Inflammatory macrophage treated with lipopolysaccharide for 4 hours (primary cell): ENCODE results near the gene OR10A2.
A peak's percentile ranks its signal among the peaks of the same experiment; 100 is the strongest.
"Not testable (repeated sequence)": the region's sequence is repeated elsewhere in the genome, so short reads cannot be mapped to it uniquely, and the experiment has no call there.

Source experiments
- DNase-seq: peaks from one replicate; pipeline ENCODE4 v3.0.0-alpha.2; 2020

OR10A2 gene

DNA sequence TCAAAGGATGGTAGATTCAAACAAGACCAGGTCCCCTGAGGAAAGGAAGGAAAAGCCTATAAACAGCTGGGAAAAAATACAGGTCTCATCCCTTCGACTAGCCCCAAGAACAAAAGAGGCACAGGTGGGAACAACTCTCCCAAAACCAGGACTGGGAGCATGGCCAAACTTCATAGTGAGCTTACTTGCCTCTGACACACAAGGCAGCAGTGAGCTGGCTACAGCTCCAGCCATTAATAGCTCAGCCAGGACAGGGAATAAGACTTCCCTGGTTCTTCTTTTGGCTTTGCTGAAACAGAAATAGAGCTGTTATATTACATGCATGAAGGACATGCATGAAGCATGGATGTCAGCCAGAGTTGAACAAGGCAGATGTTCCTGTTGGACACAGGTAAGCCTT lies at the start of gene OR10A2:
TSS of gene OR10A2 (plus strand) at position 97 of the 400 bp plus-strand sequence. CDS start 6,698 bp downstream, outside the sequence.
- no peak for DNase-seq

GRCh38 chr11:6813656-6814055 lies 49.2 kb upstream of the OR10A2 start:
- no peak for DNase-seq

GRCh38 chr11:6817694-6818093 lies 45.2 kb upstream of the OR10A2 start:
- DNase-seq, result no peak

- DNase-seq, result no peak
These were observed 43.9 kb upstream of the OR10A2 start for GRCh38 chr11:6818967-6819366.

DNA sequence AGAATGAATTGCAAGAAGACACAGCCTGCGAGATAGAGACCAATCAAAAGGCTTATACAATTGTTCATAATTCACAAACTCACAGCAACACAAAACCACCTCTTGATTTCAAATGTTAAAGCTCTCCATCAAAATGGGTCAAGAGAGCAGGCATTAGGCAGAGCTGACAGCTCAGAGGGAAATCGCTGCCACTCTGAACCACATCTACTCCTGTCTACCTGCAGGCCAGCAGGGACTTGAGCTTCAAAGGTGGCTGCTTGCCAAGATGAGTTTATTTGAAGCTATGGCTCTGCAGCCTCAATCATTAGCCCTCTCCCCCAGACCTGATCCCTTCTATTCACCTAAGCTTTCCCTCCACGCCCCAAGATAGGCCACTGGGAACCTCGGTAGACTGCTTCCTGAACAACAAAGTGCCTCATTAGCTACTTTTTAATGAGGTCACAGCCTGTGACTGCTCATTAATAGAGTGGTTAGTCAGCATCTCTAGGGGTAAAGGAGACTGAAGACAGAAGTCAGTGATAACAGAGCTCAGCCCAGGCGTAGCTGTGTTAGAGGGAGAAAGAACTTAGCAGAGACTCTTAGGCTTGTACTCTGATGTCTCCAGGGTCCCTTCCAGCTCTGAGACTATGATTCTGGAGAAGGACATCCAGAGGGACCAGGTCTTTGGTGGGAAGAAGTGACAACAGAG lies 38.6 kb upstream of the OR10A2 start:
- no peak for DNase-seq

DNA sequence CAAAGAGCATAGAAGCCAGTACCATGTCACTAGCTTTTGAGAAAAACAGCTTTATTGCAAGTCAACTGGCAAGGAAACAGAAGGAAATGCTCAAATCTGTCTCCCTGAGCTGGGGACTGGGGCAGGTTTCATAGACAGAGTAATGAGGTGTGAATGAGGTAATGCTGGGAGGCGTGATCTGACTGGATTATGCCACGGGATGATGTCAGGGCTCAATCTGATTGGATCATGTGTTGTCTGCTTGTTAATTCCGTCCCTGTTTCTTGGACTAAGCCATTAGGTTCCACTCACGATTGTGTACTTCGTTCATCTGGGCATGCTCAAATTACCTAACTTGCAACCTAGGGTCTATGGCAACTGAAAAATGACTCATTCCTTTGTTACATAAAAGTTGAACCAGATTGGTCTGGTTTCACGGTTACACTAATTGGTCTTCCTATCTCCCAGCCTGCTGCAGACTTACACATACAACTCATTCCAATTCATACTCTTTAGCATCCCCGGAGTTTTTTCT lies 37.6 kb upstream of the OR10A2 start:
- DNase-seq, result no peak

GRCh38 chr11:6828103-6828502 lies 34.8 kb upstream of the OR10A2 start:
- DNase-seq, result no peak

DNA sequence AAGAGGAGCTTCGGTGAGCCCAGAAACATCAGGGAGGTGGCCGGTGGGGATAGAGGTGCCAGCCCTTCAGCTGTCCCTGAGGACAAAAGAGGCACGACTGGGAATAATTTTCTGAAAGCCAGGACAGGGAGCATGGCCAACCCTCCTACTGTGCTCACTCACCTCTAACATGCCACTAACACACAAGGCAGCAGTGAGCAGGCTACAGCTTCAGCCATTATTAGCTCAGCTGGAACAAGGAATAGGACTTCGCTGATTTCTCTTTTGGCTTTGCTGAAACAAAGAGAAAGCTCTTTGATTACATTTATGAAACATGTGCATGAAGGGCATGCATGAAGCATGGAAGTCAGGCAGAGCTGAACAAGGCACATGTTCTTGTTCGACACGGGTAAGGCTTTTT lies 29.5 kb upstream of the OR10A2 start:
- no peak for DNase-seq

DNA sequence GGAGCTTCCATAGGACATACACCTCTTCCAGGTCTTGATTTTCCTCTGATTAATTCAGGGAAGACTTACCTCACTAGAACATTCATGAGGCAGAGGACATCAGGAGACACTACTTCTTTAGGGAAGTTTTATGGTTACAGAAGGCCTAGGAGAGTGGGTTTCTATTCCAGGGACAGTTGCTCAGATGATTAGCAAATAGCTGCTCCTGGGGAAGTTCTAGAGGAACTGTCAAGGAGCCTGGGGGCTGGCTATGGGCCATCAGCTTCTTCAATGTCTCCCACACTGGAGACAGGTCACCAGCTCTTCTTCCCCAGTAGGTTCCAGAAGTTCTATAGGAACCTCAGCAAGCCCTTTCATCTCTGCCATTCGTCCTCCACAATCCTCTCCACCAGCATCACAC lies 28.8 kb upstream of the OR10A2 start:
- DNase-seq, result peak; percentile 48

GRCh38 chr11:6841694-6842093 lies 21.2 kb upstream of the OR10A2 start:
- no peak for DNase-seq

GRCh38 chr11:6843670-6844069 lies 19.2 kb upstream of the OR10A2 start:
- DNase-seq, result no peak

DNA sequence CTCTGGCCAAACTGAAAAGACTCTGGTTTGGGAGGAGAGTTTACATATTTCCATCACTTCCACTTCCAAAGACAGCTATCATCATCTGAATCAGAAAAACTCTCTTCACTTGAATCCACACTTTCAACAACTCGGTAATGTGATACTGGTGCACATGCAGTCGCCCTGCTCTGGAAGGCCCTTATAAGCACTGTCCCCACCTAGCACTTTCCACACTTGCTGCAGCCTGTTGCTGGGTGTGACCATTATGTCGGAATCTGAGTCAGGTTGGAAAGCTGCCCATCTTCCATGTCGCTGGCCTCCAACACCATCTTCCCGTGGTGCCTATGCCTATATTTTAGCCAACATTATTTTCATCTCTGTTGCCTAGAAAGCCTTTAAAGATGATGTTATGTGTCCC lies 18.5 kb upstream of the OR10A2 start:
- DNase-seq, result no peak

GRCh38 chr11:6845383-6845782 lies 17.5 kb upstream of the OR10A2 start, which contains the start of gene OR10A5:
TSS of gene OR10A5 (plus strand) at chr11:6845683. CDS start at chr11:6845683, 0 bp downstream.
- no peak for DNase-seq

DNA sequence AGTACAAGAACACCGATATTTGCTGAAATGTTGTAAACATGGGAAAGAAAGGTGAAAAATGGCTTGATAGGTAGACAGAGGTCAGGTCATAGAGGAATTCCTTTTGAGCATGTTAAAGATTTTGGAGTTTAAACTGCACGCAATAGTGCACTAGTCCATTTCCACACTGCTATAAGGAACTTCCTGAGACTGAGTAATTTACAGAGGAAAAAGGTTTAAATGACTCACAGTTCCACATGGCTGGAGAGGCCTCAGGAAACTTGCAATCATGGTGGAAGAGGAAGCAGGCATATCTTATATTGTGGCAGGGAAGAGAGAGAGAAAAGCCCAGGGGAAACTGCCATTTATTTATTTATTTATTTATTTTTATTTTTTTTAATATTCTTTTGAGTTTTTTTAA lies 12.3 kb upstream of the OR10A2 start:
- DNase-seq, result peak; percentile 2

DNA sequence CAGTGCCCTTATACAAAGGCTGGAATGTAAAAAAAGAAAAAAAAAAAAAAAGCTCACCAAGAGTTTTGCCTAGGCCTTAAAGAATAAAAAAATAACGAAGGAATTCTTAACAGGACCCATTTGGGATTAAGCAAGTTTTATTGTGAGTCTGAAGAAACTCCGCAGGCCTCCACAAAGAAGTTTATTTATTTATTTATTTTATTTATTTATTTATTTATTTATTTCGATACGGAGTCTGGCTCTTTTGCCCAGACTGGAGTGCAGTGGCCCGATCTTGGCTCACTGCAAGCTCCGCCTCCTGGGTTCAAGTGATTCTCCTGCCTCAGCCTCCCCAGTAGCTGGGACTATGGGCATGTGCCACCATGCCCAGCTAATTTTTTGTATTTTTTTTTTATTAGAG lies 8.1 kb upstream of the OR10A2 start:
- DNase-seq, result not testable (repeated sequence)

GRCh38 chr11:6855971-6856541 lies 6.8 kb upstream of the OR10A2 start:
- DNase-seq, result no peak

GRCh38 chr11:6856871-6857270 lies 6.0 kb upstream of the OR10A2 start:
- peak; percentile 39 for DNase-seq

GRCh38 chr11:6864438-6864837 lies 1.6 kb downstream of the OR10A2 start:
- DNase-seq, result no peak

GRCh38 chr11:6871278-6871677 lies 8.4 kb downstream of the OR10A2 start:
- DNase-seq, result no peak

- no peak for DNase-seq
These were observed 12.9 kb downstream of the OR10A2 start for GRCh38 chr11:6875761-6876160.

DNA sequence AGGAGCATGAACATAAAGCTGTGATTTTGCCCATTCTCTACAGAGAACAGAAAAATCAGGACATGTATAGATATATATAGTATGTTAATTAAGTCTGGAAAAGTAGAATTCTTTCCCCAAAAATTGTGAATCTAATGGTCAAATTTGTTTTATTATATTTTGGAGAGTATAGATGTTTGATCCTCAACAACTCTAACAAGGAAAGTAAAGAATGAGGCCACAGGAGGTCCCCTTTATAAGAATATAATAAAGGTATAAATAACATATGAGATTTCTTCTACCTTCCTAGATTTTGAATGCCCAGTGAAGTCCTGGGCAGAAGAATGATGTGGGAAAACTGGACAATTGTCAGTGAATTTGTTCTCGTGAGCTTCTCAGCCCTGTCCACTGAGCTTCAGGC lies 13.5 kb downstream of the OR10A2 start, which contains the start of gene OR10A4:
TSS of gene OR10A4 (plus strand) at position 301 of the 400 bp plus-strand sequence. CDS start at position 324, 23 bp downstream.
- no peak for DNase-seq

DNA sequence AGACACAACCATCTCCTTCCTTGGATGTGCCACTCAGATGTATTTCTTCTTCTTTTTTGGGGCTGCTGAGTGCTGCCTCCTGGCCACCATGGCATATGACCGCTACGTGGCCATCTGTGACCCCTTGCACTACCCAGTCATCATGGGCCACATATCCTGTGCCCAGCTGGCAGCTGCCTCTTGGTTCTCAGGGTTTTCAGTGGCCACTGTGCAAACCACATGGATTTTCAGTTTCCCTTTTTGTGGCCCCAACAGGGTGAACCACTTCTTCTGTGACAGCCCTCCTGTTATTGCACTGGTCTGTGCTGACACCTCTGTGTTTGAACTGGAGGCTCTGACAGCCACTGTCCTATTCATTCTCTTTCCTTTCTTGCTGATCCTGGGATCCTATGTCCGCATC lies 14.1 kb downstream of the OR10A2 start:
- DNase-seq, result no peak

DNA sequence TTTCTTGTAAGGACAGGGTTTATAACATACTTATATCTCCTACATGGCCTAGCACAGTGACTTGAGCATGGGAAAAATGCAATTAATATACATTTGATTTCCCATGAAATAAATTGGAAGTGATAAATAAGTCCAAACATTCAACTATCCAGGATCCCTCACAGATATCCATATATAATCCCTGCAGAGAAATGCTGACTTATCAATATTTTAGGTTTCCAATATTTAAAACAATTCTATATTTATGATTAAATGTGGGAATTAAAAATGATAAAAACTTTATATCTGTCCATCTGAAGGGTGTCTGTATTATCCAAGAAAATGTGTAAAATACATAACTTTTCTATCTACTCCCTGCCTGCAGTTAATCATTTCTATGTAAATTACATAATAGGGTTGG lies 19.9 kb downstream of the OR10A2 start:
- DNase-seq, result no peak

GRCh38 chr11:6887711-6888110 lies 24.9 kb downstream of the OR10A2 start:
- DNase-seq, result not testable (repeated sequence)
